Neural crest cell (in vitro differentiated cells): Measurements from ENCODE around the gene SH3PXD2B. TPM values are rescaled to one million over a fixed set of nuclear protein-coding genes. Genes with fewer than 3 reads are reported as not detected.

ENCODE experiments used
- DNase-seq: peaks from one replicate; pipeline ENCODE4 v3.0.0; 2021; ENCODE audit warnings: low read depth, mixed read lengths, low spot score
- H3K27ac Mint-ChIP-seq: one replicate; pipeline ENCODE4 v1.8.0; 2021; ENCODE audit warnings: mild to moderate bottlenecking, mixed read lengths; ENCODE audit not compliant: unreplicated experiment
- H3K27me3 Mint-ChIP-seq: 2 replicates; pipeline ENCODE4 v1.8.0; 2021; ENCODE audit warnings: low read depth, mild to moderate bottlenecking, mixed read lengths
- H3K36me3 Mint-ChIP-seq: 2 replicates; pipeline ENCODE4 v1.8.0; 2021; ENCODE audit warnings: low read depth, mild to moderate bottlenecking, mixed read lengths
- H3K4me1 Mint-ChIP-seq: 2 replicates; pipeline ENCODE4 v1.8.0; 2021; ENCODE audit warnings: mixed read lengths
- H3K4me3 Mint-ChIP-seq: one replicate; pipeline ENCODE4 v1.8.0; 2021; ENCODE audit warnings: mild to moderate bottlenecking, mixed read lengths
- H3K9me3 Mint-ChIP-seq: 2 replicates; pipeline ENCODE4 v1.8.0; 2021; ENCODE audit warnings: mixed read lengths
- total RNA-seq: library from RNA; stranded (reverse); gene quantifications from 2 replicates; pipeline ENCODE4 v1.2.1, GENCODE V29; 2021
- TF ChIP-seq, protein P1 (sequence below): fragments of 200-600 bp; sonication (generic); conservative IDR thresholded peaks from 2 replicates; pipeline ENCODE4 v1.5.0; 2021; ENCODE audit warnings: antibody characterized with exemption, mild to moderate bottlenecking

SH3PXD2B gene
- total RNA-seq, 1 donor from 2014 or later, result 86.1 TPM

GRCh38 chr5:172284611-172284980 lies 169.7 kb downstream of the SH3PXD2B start:
- Mint-ChIP-seq H3K27me3 (no peaks in the 10 kb centered on the region), H3K36me3 (no peaks in the 10 kb centered on the region), H3K4me1 (peaks cover 43% of the 10 kb centered on the region), H3K9me3 (no peaks in the 10 kb centered on the region), H3K4me3 (peak overlapping the region; percentile 98), H3K27ac (peak overlapping the region; percentile 99)
- TF ChIP-seq, protein P1, sequence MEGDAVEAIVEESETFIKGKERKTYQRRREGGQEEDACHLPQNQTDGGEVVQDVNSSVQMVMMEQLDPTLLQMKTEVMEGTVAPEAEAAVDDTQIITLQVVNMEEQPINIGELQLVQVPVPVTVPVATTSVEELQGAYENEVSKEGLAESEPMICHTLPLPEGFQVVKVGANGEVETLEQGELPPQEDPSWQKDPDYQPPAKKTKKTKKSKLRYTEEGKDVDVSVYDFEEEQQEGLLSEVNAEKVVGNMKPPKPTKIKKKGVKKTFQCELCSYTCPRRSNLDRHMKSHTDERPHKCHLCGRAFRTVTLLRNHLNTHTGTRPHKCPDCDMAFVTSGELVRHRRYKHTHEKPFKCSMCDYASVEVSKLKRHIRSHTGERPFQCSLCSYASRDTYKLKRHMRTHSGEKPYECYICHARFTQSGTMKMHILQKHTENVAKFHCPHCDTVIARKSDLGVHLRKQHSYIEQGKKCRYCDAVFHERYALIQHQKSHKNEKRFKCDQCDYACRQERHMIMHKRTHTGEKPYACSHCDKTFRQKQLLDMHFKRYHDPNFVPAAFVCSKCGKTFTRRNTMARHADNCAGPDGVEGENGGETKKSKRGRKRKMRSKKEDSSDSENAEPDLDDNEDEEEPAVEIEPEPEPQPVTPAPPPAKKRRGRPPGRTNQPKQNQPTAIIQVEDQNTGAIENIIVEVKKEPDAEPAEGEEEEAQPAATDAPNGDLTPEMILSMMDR, result no peak
- DNase-seq, result no peak

- peak overlapping the region; percentile 99 for H3K27ac Mint-ChIP-seq
- peak; percentile 78 for DNase-seq
- peaks cover 43% of the 10 kb centered on the region for H3K4me1 Mint-ChIP-seq
- TF ChIP-seq, protein P1, result no peak
- H3K36me3 Mint-ChIP-seq, result no peaks in the 10 kb centered on the region
- no peaks in the 10 kb centered on the region for H3K27me3 Mint-ChIP-seq
- H3K4me3 Mint-ChIP-seq, result peak overlapping the region; percentile 98
- H3K9me3 Mint-ChIP-seq, result no peaks in the 10 kb centered on the region
These were observed 170.3 kb downstream of the SH3PXD2B start for GRCh38 chr5:172283862-172284610.

DNA sequence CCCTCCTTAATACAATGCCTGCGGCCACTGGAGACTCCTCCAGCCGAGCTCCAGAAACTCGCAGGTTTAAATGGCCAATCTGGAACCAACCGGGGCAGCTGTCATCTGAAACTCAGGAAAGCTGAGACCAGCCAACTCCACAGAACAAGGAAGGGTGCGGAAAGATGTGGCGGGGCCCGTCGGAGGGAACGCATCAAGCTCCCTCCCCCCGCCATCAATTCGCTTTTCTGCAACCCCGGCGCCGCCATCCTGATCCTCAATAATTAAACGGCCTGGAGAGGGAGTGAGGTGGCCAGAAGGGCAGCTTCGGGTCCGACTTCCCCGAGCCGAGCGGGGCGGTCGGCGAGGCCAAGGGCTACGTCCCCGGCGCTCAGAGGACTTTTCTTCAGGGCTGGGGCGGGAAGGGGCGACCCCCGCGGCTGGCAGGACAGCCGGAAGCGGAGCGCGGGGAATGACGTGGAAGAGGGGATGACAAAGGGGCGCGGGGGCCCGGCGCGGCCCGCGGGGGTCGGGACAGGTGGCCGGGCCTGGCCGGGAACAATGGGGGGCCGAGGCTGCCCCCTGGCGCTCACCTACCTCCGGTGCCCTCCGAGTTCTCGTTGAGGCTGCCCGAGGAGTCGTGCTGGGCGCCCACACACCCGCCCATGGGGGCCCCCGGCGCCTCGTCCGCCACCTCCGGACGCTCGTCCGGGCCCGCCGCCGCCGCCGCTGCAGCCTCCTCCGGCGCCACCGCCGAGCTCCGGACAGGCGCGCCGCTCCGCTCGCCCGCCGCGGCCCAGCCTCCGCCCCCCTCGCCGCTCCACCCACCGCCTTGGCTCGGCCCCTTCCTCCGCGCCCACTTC lies 171.1 kb downstream of the SH3PXD2B start, which contains the start of gene UBTD2:
UBTD2 (minus strand) TSS at position 745 of the 842 bp plus-strand sequence; CDS start at position 646, 99 bp downstream.
- TF ChIP-seq, protein P1, result peak; percentile 68
- peak within 1 kb of the TSS; percentile 99 for H3K27ac Mint-ChIP-seq
- peaks cover 3% of the 10 kb centered on the region for H3K36me3 Mint-ChIP-seq
- no peaks in the 10 kb centered on the region for H3K27me3 Mint-ChIP-seq
- H3K9me3 Mint-ChIP-seq, result no peaks in the 10 kb centered on the region
- peak; percentile 71 for DNase-seq
- peak within 1 kb of the TSS; percentile 100 for H3K4me3 Mint-ChIP-seq
- H3K4me1 Mint-ChIP-seq, result peaks cover 43% of the 10 kb centered on the region

DNA sequence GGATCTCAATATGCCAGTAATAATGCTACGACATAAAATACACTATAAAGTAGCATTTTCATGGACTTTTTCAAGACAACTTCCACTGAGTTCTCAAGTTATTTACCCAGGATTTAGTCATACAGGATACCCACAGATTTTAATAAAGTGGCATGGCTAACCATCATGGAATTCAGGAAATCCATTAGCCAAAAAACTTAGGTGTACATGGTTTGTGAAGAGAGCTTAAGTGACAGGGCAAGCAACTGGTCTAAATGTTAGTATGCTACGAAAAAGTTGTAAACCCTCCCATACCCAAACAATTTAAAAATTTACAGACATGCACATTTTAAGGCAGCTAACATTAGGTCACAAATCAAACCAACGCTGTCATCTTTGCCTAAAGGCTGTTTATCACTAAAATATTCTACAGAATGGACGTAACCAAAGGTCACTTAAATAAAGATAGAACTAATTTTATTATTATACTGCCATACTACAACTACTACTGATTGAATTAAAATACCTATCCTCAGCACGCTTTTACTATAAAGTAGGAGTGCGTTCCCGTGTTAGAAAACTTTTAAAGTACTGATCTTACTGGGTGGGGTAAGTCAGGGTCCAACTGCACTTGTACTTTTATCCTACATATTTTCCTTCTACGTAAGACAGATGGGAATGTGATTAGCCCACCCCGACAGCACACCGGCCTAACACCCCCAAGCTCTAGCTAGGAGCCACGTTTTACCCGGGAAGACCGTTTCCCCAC lies 171.9 kb downstream of the SH3PXD2B start:
- no peak for DNase-seq
- peaks cover 2% of the 10 kb centered on the region for H3K9me3 Mint-ChIP-seq

More for the DNA sequence above, 171.9 kb downstream of the SH3PXD2B start:
- Mint-ChIP-seq H3K27me3 (no peaks in the 10 kb centered on the region), H3K36me3 (peaks cover 10% of the 10 kb centered on the region), H3K4me1 (peaks cover 49% of the 10 kb centered on the region), H3K27ac (peak overlapping the region; percentile 99), H3K4me3 (peak overlapping the region; percentile 100)
- TF ChIP-seq, protein P1, result no peak
